Endometrial microvascular endothelial cells (primary cell): ENCODE results near the gene C11orf52. TPM values are rescaled to one million over a fixed set of nuclear protein-coding genes. Genes with fewer than 3 reads are reported as not detected.

Experiments
- in situ Hi-C: cut with HindIII; loops from 2 replicates; pipeline ENCODE4 v1.10.0; 2017; ENCODE audit warnings: low sequenced_read_pairs, low pct_unique_long_range_greater_than_20kb; ENCODE audit errors: inconsistent ontology term
- total RNA-seq: library from RNA; depleted of rRNA; stranded (reverse); fragments of >200 nt; gene quantifications from one replicate; pipeline ENCODE4 v1.2.3, GENCODE V29; 2015; ENCODE audit errors: inconsistent ontology term

The C11orf52 gene
- total RNA-seq, 1 donor from 2014 or later, result 12.6 TPM

DNA sequence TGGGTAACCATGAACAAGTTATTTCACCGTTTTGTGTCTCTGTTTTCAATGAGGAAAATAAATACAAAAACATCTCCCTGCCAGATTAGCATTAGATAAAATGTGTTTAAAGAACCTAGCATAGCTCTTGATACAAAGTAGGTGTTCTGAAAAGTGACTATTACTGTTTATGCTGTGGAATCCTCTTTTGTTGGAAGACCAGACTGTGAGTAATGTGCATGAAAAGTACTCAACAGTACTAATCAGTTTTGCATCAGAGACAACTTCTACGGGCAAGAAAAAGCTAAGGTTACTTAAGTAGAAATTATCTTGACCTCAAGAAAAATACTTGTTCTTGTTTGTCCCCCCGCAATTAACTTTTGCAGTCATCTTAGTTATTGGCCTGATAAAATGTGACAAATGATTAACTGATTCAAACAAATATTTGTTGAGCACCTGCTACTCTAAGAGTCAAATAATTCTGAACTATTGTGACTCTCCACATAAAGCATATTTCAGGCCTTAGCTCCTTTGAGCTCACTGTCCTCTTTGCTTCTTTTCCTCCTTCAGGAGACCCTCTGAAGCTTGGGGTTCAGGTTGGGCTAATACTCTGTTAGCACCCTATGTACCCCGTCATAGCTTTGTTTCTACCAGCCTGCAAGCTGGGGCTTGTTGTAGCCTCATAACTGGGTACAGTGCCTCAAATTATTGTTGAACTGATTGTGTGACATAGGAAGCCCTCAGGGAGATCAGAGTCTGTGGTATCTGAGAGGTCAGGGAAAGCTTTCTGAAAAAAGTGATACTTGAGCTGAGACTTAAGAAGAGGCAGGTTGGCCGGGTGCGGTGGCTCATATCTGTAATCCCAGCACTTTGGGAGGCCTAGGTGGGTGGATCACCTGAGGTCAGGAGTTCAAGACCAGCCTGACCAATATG, 42.9 kb downstream of the C11orf52 start:
- in situ Hi-C loops, result no loop called here

DNA sequence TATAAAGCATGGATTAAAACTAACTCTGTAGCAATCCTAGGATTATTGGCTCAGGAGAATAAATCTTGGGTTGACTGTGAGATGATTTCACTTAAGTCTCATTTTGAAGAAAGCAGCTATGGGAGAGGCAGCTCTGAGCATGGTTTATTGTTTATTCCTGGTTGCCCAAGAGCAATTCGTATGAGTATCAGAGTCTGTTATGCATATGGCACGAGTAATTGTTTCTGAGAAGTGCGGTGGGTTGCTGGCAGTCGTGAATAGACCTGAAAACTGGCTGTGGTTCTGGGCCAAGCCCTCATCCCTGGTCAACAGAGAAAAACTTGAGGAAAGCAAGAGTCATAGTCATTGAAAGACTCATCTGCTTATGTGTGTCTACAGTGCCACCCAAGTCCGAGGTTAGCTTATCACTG, 45.2 kb downstream of the C11orf52 start:
- in situ Hi-C loops, result no loop called here

- in situ Hi-C loops, result no loop called here
Measured at GRCh38 chr11:111966678-111967077, 48.0 kb downstream of the C11orf52 start.

GRCh38 chr11:111967649-111968048, 48.9 kb downstream of the C11orf52 start:
- in situ Hi-C loops, result no loop called here

- in situ Hi-C loops, result no loop called here
Measured at GRCh38 chr11:111969344-111969743, 50.6 kb downstream of the C11orf52 start.

- in situ Hi-C loops, result no loop called here
Measured at GRCh38 chr11:111974446-111974845, 55.7 kb downstream of the C11orf52 start.

- in situ Hi-C loops, result no loop called here
Measured at GRCh38 chr11:111975076-111975806, 56.5 kb downstream of the C11orf52 start.

GRCh38 chr11:111976119-111976766, 57.5 kb downstream of the C11orf52 start:
- in situ Hi-C loops, result no loop called here

Other genes starting within 250 kb of the C11orf52 start
- 63.5 TPM for gene PPP2R1B, start 152.5 kb upstream of the C11orf52 start, total RNA-seq
- 34.4 TPM for gene ALG9, start 47.3 kb upstream of the C11orf52 start, total RNA-seq
- gene FDXACB1, start 39.7 kb upstream of the C11orf52 start, total RNA-seq, result 4.2 TPM
- gene CFAP68, start 39.4 kb upstream of the C11orf52 start, total RNA-seq, result 15.0 TPM
- 0.19 TPM for gene CRYAB, start 7.1 kb upstream of the C11orf52 start, total RNA-seq
- gene HSPB2, start 6.2 kb upstream of the C11orf52 start, total RNA-seq, result not detected
- 19.0 TPM for gene DIXDC1, start 18.4 kb downstream of the C11orf52 start, total RNA-seq
- 50.4 TPM for gene DLAT, start 106.5 kb downstream of the C11orf52 start, total RNA-seq
- 0.37 TPM for gene PIH1D2, start 155.1 kb downstream of the C11orf52 start, total RNA-seq
- 7.4 TPM for gene NKAPD1, start 155.4 kb downstream of the C11orf52 start, total RNA-seq
- 38.9 TPM for gene TIMM8B, start 167.8 kb downstream of the C11orf52 start, total RNA-seq
- 130 TPM for gene SDHD, start 168.0 kb downstream of the C11orf52 start, total RNA-seq
- 0.09 TPM for gene IL18, start 245.2 kb downstream of the C11orf52 start, total RNA-seq
- gene TEX12, start 248.5 kb downstream of the C11orf52 start, total RNA-seq, result not detected